ENCODE measurements around the gene SLC22A4. TPM values are rescaled to one million over a fixed set of nuclear protein-coding genes. Genes with fewer than 3 reads are reported as not detected.

SLC22A4 gene
- total RNA-seq, 1 experiment from 2014 or later: 0.72 TPM

- no peaks in the 10 kb centered on the region for H4K20me1 ChIP-seq (ENCODE audit: control insufficient read depth, insufficient read depth, insufficient read length)
- H3K56ac ChIP-seq (ENCODE audit: insufficient read length, low read depth, low read length): no peak overlapping the region
- H2BK120ac ChIP-seq (ENCODE audit: low read depth, low read length, poor library complexity, severe bottlenecking): no peak overlapping the region
- H3K36me3 Mint-ChIP-seq (ENCODE audit: insufficient read depth in 1 of 3, low read depth in 3 of 3): peaks cover 0 to 2% (median 0%) of the 10 kb centered on the region in 3 experiments; a peak in 2 of 7 replicates
- H3K9me3 ChIP-seq (ENCODE audit: control insufficient read depth, low read depth, low read length): no peaks in the 10 kb centered on the region
- no peak overlapping the region for H3K4me2 ChIP-seq (ENCODE audit: insufficient read depth, insufficient read length, low read length)
- H4K5ac ChIP-seq (ENCODE audit: insufficient read length, low read depth, low read length): no peak overlapping the region
- no peak overlapping the region for H2BK15ac ChIP-seq (ENCODE audit: low read depth, low read length)
- no peak overlapping the region for H3K14ac ChIP-seq (ENCODE audit: insufficient read depth, low read length)
- no peak overlapping the region for H2BK20ac ChIP-seq (ENCODE audit: low read depth, low read length, poor library complexity, severe bottlenecking)
- H3K27ac Mint-ChIP-seq: no peak overlapping the region
- H2BK12ac ChIP-seq (ENCODE audit: insufficient read length, low read depth, low read length): no peak overlapping the region
- no peak overlapping the region for H3K4me3 Mint-ChIP-seq
- DNase-seq: no peak
- no peak for TF ChIP-seq CTCF (conservative IDR thresholded peaks at IDR 0.05)
- H3K4ac ChIP-seq (ENCODE audit: low read depth, low read length): no peak overlapping the region
- no peak overlapping the region for H3T11ph ChIP-seq (ENCODE audit: low read length)
- no peak overlapping the region for H3K9ac ChIP-seq (ENCODE audit: extremely low read depth, insufficient read length, low read length)
- no peak overlapping the region for H2BK5ac ChIP-seq (ENCODE audit: insufficient read length, low read length)
- H3K79me2 ChIP-seq (ENCODE audit: insufficient read depth, low read length): no peaks in the 10 kb centered on the region
- no peak overlapping the region for H3K18ac ChIP-seq (ENCODE audit: insufficient read length, low read depth, low read length)
- no peaks in the 10 kb centered on the region for H3K9me3 Mint-ChIP-seq
- no peak overlapping the region for H3K23ac ChIP-seq (ENCODE audit: insufficient read length, low read depth, low read length)
- no peak overlapping the region for H4K91ac ChIP-seq (ENCODE audit: insufficient read length, low read depth, low read length)
- H3K23me2 ChIP-seq (ENCODE audit: insufficient read length, low read depth, low read length, poor library complexity, severe bottlenecking): no peaks in the 10 kb centered on the region
- H2AK5ac ChIP-seq (ENCODE audit: insufficient read length, low read length): no peak overlapping the region
- no peak overlapping the region for H3K27ac ChIP-seq (ENCODE audit: insufficient read length, low read depth, low read length)
- H2AFZ ChIP-seq (ENCODE audit: low read length): no peak overlapping the region
- WGBS (ENCODE audit: extremely low coverage, insufficient read length, low lambda C conversion rate): no CpG with 5 or more reads among the region's 8 CpGs
- no peaks in the 10 kb centered on the region for H3K79me1 ChIP-seq (ENCODE audit: insufficient read depth, low read depth, low read length, poor library complexity, severe bottlenecking)
- H3K4me1 ChIP-seq (ENCODE audit: insufficient read depth, low read length): no peaks in the 10 kb centered on the region
- H3K4me1 Mint-ChIP-seq: peaks cover 5% of the 10 kb centered on the region in 2 experiments
- H3K27me3 Mint-ChIP-seq (ENCODE audit: low read depth): no peaks in the 10 kb centered on the region
- no peak overlapping the region for H4K8ac ChIP-seq (replicated peaks; ENCODE audit: insufficient read length, low read depth, low read length)
- no peaks in the 10 kb centered on the region for H3K27me3 ChIP-seq (ENCODE audit: insufficient read depth, low read length)
Observed at GRCh38 chr5:132392411-132392810, 98.2 kb downstream of the SLC22A4 start.

Data from H9 (cell line).